ENCODE data around the gene EYA2.
"Not testable (repeated sequence)": the region's sequence is repeated elsewhere in the genome, so short reads cannot be mapped to it uniquely, and the experiment has no call there.

EYA2 gene

DNA sequence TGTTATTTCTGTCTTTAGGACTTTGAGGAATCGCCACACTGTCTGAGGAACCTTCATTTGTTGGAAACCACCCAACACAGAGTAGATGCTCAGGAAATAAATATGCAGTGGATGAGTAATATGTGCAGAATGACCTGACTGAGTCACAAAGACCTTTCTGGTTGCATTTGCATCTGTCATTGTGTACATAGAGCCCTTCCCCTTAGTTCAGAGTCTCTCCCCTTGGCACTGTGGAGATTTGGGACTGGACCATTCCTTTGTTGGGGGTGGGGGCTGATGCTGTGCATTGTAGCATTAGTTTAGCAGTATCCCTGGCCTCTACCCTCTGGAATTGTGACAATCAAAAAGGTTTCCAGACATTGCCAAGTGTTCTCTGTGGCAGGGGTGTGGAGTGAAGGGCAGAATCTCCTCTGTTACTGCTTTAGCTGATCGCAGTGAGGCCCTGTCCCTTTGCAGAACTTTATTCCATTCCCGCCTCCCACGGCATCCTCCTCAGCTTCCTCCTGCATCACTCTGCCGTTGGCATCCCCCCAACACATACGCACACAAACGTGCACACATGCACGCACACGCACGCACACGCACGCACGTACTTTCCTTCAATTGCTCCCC is 64.5 kb downstream of the EYA2 start:
- DNase-seq: no peak

DNA sequence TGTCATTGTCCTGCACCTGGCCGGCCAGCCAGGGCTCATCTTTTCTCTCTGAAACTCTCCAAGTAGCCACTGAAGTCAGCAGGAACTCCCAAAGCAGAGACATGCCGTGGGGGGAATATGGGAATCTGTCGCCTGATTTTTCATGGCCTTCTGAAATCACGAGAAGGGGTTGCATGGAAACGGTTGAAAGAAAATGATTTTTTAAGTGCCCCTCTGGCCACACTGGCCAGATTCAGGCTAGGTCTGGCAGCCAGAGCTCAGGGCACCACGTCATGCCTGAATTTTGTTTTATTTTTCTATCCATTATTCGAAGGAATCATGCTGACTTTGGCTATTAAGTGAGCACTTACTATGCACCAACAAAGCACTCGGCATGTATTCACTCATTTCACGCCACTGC is 65.2 kb downstream of the EYA2 start:
- no peak for DNase-seq

DNA sequence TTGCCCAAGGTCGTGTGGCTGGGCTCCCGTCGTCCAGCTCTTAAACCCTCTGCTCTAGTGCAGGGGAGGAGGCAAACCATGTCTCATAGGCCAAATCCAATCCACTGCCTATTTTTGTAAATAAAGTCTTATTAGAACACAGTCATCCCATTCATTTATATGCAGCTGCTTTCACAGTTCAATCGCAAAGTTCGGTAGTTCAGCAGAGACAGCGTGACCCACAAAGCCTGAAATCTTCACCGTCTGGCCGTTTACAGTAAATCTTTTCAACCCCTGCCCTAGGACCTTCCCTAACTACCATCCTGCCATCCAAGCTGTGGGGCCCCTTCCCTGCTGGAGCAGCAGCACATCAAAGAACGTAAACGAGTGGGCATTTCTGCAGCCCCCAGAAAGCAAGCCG is 65.9 kb downstream of the EYA2 start:
- no peak for DNase-seq

DNA sequence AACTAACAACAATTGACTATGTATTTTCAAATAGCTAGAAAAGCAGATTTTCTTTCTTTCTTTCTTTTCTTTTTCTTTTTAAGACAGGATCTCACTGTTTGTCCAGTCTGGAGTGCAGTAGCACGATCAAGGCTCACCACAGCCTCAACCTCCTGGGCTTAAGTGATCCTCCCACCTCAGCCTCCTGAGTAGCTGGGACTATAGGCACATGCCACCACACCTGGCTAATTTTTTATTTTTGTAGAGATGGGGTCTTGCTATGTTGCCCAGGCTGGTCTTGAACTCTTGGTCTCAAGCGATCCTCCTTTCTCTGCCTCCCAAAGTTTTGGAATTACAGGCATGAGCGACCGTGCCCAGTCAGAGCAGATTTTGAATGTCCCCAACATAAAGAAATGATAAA is 67.3 kb downstream of the EYA2 start:
- not testable (repeated sequence) for DNase-seq

DNA sequence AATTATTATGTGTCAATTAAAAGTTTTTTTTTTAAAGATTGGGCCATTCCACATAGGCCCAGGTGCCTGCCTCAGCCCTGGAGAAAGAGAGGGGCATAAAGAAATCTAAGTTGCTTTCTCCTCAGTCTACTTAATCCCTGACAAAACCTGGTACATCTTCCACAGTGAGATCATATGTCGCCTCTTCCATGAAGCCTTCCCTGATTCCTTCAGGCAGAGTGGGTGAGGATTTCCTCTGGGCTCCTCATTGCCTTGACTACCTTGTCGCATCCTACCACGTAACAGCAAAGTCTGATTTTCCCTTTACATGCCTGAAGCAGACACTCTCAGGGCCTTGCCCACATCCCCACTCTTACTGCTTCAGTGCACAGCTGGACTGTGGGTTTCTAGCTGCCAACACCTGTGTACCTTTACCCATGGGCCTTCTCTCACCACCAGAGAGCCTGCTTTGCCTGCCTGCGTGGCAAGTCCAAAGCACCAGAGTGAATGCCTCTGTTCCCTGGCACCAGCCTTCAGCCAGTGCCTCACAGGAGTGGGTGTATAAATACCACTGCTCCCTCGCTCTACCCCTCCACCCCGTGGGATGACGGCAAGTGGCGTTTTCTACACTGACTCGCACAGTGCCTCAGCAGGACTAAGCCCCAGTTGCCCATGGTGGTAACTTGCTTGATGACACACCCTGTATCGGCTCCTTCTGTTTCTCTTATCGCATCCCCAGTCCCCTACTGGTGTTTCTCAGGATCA is 68.0 kb downstream of the EYA2 start:
- no peak for DNase-seq

DNA sequence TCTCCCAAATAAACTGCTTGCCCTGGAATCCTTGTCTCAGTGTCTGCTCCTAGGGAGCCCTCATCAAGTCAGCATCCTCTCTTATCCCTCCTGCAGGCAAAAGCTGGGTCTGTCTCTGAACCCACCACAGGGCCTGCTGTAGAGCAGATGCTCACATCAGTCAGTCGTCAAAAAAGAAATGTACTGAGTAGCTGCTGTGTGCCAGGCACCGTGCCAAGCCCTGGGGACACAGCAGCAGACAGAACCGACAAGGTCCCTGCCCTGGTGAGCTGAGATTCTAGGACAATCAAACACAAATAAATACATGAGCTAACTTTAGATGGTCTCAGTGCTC is 68.5 kb downstream of the EYA2 start:
- no peak for DNase-seq

DNA sequence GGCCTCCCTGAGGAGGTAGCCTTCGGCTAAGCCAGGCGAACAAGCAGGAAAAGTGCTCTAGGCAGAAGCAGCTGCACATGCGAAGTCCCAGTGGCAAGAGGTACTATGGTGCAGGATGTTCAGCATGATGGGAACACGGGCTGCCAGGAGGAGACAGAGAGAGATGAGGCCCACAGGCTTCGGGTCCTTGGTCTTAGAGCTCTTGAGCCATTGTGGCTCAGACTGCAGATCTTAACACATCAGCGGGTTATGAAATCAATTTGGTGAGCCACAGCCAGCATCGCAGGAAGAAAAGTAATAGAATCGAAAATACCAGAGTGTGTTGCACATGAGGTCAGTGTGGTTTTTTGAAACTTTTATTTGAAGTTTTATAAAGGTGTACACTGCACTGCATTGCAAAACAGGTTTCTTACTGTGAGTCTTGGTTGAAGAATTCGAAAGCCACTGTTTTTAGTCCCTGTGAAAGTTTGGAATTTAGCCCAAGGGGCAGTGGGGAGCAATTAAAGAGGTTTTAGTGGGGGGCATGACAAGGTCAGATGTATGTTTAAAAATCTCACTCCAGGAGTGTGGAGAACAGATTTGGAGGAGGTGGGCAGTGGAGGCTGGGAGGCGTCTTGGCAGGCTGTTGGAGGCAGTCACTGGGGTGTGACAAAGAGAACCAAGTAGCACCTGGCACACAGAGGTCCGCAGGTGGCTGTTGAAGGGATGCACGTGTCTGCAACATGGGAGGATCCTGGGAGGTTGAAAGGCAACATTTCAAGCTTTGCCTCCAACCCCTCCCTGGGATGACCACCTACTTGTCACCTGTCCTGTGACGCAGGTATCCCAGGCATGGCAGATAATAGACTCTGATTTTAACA is 69.3 kb downstream of the EYA2 start:
- no peak for DNase-seq

DNA sequence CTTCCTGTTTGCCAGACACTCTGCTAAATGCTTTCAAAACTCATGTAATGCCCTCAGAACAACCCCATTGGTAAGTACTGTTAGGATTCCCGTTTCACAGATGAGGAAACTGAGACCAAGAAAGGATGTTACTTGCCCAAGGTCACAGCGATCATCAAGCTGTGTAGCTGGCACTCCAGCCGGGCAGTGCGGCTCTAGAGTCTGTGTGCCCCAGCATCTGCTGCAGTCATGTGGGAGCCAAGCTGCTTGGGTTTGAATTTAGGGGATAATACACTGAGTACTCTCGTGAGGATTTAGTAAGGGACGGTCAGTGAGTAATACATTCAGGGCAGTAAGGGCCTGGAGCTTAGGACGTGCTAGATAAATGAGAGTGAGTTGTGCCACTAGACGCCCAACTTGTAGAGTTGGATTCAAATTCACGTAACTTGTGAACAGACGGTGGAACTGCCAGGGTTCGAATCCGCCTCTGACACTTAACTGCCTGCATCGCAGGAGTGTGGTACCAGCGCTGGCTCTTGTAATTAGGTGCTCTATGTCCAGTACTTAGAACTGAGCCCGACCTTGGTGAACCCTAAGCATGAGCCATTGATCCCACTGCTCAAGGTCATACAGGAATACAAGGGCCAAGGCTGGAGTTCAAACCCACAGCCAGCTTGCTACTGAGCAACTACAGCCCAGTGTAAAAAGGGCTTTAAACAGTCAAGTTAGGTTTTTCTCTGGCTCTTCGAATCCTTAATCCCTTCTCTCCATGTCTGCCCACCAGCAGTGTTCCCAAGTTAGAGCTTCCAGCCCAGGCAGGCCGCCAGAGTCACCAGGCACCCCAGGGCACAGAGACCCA is 70.2 kb downstream of the EYA2 start:
- no peak for DNase-seq

DNA sequence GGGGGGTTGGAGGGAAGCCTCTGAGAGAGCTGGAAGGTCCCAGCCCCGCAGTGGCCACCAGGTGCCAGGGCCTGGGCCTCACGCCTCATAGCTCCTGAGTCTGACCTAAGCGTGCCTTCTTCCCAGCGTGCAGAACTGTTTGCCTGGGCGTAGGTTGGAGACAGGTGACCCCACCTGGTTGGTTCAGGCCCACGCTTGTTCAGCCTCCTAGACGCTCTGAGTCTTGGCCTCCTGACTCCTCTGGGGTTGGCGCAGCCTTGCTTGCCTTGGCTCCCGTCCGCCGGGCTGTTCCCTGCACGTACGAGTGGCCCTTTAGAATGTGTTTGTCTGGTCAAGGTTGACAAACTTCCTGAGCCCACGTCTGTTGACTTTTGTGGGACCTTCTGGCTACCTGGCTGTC is 70.8 kb downstream of the EYA2 start:
- no peak for DNase-seq

DNA sequence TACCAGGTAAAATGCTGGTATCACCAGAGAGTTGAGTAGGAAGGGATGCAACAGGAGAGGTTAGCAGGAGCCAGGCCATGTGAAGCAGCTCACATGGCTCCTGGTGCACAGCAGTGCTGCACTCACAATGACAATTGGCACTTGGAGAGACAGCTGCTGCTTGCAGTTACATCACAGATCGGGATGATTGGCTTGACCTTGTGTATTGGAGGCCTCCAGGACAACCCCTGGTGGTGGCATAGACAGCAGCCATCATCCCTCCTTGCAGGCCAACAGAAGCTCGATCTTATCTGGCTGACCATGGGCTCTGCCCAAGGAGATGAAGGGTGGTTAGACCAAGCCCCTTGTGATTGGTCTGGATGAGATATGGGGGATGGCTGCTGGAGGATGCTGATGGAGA is 73.0 kb downstream of the EYA2 start:
- no peak for DNase-seq

DNA sequence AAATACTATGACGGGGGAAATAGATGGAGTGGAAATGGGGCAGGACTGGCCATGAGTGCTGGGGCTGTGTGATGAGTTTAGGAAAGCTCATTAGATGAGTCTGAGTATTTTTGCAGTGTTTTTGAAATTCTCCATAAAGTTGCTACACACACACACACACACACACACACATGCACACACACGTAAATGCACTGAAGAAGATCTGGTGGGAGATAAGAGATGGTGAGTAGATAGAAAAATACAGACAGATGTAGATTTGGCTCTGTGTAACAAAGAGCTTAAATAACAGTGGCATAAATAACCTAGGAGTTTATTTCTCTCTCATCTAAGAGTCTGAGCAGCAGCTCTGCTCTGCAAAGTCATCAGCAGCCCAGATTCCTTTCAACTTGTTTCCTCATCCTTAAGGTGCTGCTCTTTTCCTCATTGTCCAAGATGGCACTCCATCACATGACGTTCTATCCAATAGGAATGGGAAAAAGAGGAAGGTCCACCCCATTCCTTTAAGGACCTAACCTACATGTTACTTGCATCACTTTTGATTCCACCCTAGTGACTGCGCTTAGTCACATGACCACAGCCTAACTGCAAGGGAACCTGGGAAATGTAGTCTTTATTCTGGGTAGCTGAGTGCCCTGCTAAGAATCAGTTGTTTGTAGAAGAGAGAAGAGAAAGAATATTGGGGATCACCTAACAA is 76.4 kb downstream of the EYA2 start:
- no peak for DNase-seq

DNA sequence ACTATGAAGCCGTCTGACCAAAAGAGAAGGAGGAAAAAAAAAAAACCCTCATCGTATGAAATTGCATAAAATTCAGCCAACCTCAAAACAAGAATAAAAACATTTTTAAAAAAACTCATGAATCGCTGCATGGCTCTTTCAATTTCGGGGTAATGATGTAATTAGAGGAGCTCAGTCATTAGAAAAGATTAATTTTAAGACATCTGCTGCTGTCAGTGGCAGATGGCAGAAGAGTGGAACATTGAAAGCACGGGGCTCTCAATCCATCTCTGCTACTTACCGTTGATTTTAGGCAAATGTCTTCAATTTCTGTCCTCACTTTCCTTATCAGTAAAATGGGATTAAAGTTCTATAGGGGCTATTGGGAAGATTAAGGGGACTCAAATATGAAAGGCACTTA is 79.1 kb downstream of the EYA2 start:
- no peak for DNase-seq

DNA sequence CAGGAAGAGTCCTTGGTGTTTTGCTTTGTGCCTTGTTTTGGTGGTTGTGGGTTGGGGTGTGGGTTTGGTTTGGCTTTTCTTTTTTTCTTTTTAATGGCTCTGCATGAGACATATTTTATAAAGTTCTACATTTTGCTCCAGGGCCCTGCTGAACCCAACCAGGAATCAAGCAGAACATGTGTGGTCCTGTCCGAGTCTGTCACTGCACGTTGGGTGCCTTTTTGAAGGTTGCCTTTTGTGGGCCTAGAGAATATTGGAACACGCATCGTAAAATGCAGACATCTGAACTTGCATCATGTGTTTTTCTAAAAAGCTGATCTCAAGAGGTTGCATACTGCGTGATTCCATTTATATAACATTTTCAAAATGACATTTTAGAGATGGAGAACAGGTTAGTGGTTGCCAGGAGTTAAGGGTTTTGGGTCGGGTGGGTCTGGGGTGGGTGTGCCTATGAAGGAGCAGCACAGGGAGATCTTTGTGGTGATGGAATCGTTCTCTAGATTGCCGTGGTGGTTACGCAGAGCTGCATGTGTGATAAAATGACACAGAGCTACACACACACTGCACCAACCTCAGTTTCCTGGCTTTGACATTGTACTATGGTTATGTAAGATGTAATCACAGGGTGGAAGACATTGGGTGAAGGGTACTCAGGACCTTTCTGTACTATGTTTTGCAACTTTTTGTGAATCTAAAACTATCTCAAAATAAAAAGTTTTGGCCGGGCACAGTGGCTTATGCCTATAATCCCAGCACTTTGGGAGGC is 80.2 kb downstream of the EYA2 start:
- DNase-seq: no peak

DNA sequence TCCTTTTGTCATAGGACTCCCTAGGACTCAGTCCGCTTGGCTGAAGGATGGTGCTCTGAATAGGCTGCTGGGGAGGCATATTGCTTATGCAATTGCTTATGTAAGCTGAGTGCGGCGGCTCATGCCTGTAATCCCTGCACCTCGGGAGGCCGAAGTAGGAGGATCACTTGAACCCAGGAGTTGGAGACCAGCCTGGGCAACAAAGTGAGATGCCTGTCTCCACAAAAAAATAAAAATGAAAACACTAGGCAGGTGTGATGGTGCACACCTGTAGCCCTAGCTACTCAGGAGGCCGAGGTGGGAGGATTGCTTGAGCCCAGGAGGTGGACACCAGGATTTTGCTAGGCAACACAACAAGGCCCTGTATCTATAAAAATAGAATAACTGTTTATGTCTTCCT is 81.3 kb downstream of the EYA2 start:
- no peak for DNase-seq

DNA sequence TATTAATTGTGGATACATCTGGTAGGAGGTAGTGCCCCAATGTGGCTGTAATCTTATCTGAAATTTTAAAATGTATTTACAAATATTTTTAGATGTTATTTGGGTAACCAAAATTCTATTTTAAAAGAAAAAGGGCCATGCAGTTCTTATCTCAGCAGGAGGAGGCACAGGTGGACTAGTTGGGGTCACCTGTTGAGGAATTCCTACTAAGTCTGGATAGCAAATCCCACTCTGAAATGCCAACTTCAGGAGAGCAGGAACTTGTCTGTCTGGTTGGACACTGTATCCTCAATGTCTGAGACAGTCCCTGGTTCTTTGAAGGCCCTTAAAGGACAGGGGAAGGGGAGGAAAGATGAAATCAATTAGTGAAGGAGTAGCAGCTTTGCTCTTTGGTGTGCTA is 82.6 kb downstream of the EYA2 start:
- no peak for DNase-seq

DNA sequence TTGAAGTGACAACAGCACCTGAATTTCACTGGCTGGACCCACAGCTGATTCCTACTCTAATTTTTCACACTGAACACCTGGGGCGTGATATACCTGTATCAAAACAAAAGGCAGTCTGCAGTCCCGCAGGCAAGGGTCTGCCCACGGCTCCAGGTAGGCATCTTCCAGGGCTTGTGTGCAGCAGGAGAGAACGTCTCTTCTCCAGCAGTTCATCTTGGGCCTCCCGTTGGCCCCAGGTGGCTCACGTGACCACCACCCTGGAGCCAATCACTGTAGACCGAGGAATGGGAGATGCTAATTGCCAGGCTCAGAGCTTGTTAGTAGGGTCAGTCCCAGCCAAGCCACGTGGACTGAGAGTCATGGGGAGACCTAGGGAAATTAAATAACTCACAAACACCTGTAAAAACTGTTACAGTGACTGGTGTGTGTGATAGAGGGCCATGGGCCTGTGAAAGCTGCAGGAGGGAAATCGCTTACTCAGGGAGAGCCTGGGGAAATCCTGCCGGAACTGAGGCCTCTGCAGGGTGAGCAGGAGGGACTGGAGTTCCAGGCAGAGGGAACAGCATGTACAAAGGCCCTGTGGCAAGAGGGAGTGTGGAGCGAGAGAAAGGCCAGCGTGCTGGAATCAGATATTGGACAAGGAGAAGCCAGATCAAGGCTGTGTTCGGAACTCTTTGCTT is 83.4 kb downstream of the EYA2 start:
- no peak for DNase-seq

DNA sequence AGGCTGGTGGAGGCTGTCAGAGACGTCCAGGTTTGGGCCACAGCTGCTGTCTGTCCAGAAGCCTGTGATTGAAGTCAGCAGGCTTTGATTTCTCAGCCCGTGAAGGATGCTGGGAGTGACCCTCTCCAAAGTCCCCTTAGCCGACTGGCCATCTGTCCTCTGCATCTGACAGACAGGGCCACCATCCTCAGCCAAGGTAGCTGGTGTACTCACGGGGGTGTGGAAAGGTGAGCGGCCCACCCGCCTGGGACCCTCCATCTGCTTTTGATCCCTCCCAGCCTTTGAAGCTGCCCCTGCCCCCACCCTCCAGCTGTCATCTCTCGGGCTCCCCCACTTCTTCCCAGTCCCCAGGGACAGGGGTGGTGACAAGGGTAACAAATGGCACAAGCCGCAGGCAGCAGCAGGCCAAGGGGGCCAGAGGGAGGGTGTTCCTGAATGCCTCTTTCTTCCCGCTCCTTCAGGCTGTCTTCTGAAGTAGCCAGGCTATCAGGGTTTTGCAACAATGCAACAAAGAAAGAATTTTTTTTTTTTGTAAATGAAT is 84.4 kb downstream of the EYA2 start:
- DNase-seq: no peak

DNA sequence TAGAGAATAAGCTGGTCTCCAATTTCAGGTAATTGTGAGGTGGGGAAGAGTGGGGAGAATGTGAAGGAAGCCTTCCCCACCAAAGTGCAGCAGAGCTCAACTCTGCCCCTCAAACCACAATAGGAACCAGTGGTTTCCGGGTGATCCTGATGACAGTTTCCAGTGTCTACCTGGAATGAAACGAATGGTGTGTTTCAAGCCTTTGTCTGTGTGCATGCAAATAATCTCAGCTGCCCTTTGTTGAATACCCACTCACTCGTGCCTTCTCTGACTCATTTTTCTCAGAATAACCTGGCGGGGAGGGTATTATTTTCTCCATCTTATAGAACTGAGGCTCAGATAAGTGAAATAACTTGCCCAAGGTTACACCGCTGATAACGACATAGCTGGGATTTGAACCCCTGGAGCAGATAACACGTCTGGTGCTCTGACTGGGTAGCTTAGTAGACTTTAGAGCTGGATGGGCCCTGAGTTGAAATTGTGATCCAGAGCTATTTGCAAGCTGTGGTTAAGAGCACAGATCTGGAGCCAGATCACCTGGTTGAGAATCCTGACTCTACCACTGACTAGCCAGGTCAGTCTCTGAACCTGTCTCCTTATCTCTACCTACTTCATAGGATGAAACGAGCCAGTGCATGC is 85.1 kb downstream of the EYA2 start:
- no peak for DNase-seq

DNA sequence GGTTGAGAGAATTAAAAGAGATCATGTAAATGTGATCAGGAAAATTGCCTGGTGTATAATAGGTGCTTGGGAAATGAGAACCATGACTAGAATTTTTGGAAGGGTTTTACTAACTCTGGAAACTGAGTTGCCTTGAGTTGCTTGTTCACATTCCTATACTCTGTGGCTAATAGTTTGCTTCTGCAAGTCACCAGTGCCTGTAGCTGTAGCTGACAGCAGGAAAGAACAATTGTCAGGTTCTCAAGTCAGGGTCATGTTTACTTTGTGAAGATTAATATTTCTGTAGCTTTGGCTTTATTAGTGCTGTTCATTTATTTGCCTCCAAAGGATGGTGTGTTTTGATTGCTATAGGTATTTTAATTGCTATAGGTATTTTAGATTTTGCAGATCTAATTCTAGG is 86.5 kb downstream of the EYA2 start:
- no peak for DNase-seq

DNA sequence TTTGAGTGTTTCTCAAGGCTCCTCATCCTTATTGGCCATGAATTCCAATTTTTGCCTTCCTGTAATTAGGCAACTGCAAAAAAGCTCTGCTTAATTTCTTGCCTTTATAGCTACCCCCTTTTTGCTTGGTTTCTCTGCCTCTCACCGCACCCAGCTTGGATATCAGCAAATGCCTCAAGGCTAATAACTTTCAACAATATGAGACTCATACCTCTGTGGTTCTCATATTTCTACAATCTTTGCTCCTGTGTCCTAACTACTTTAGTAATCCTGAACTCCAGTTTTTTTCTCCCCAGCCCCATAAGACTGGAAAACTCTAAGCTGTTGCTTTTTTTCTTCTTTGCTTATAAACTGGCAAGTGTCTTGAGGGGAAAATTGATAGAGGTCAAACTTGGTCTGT is 88.8 kb downstream of the EYA2 start:
- no peak for DNase-seq
